Activated naive CD4-positive, alpha-beta T cell treated with anti-CD3 and anti-CD28 coated beads, Interleukin-2, amount 50 U/mL, for 72 hours (primary cell): ENCODE data around the gene SLC16A4. TPM values are rescaled to one million over a fixed set of nuclear protein-coding genes. Genes with fewer than 3 reads are reported as not detected.
A peak's percentile ranks its signal among the peaks of the same experiment; 100 is the strongest.
"Not testable (repeated sequence)": the region's sequence is repeated elsewhere in the genome, so short reads cannot be mapped to it uniquely, and the experiment has no call there.

ENCODE experiments used
- ATAC-seq, 2 donors: fragments of 150-1000 bp; cut with Tn5 transposase; 2 replicates each; pipeline ENCODE4 v1.10.0; 2021; ENCODE audit warnings: mild to moderate bottlenecking in 2 of 2, moderate library complexity in 2 of 2
- DNase-seq, 2 donors: peaks; one replicate each; pipeline ENCODE4 v3.0.0; 2021 to 2022; ENCODE audit warnings: low spot score in 2 of 2
- H3K27ac Mint-ChIP-seq, 2 donors: one replicate each; pipeline ENCODE4 v1.8.0; 2022; ENCODE audit warnings: mild to moderate bottlenecking in 2 of 2, mixed read lengths in 2 of 2
- H3K36me3 Mint-ChIP-seq, 2 donors: one replicate each; pipeline ENCODE4 v1.8.0; 2022; ENCODE audit warnings: mixed read lengths in 2 of 2
- H3K9me3 Mint-ChIP-seq, 2 donors: one replicate each; pipeline ENCODE4 v1.8.0; 2022; ENCODE audit warnings: mixed read lengths in 2 of 2
- total RNA-seq, 2 donors: library from RNA; stranded (reverse); gene quantifications; one replicate each; pipeline ENCODE4 v1.2.3, GENCODE V29; 2022

The SLC16A4 gene
- total RNA-seq, 2 donors from 2014 or later = 0.45 to 0.87 TPM

DNA sequence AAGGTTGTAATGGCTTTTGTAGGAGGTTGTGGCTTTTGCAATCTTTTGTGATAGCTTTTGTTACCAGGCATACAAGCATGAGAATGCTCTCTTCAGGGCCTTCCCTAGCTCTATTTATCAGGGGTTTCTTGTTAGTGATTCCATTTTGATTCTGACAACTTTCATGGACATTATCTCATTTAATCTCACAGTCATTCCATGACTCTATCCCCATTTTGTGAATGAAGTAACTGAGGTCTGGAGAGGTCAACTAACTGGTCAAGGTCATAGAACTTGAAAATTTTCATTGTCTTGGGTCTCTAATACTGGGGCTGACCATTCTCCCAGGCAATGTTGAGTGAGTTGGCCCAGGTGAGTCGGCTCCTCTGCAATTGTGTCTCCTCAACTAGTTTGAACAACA is 27.9 kb upstream of the SLC16A4 start:
- ATAC-seq (no peak), DNase-seq (no peak)
- Mint-ChIP-seq H3K9me3 (no peaks in the 10 kb centered on the region), H3K27ac (no peak overlapping the region), H3K36me3 (no peaks in the 10 kb centered on the region)

DNA sequence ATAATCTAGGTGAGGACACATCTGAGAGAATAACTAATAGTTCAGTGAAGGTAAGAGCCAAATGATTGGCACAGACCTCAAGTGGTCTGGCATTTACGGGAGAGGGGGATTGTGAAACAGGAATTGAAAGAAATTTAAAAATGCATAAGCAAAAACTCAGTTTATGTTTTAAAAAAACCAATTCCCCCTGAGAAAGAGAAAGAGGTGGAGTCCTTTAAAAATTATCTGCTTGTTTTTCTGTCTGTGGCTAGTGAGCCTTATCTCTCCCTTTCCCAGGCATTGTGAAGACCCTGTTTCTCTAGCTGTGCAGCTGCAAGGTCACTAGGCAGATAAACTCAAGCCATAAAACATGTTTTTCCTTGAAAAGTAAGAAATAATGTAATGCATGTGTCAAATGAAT is 22.2 kb upstream of the SLC16A4 start:
- not testable (repeated sequence) for DNase-seq, H3K27ac Mint-ChIP-seq, H3K36me3 Mint-ChIP-seq, H3K9me3 Mint-ChIP-seq, ATAC-seq

DNA sequence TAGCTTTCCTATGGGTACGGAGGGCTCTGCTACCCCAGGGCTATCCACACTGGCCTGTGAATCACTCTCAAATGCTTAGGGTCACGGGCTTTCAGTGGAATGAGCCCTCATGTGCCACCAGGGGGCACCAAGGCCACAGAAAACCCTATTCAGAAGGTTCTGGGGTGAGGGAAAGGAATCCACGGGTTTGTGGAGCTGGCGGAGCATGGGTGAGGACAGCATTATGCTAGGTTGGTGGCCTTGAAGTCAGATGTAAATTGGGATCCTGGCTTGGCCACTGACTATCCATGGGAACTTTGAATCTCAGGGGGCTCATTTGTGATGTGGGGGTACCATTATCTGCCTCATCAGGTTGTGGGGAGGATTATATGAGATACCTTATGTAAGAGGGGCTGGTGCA is 21.8 kb upstream of the SLC16A4 start:
- Mint-ChIP-seq H3K9me3 (no peaks in the 10 kb centered on the region), H3K36me3 (peaks cover 4% of the 10 kb centered on the region in 2 donors), H3K27ac (no peak overlapping the region)
- DNase-seq = peak in 1 of 2 donors; percentile 68
- ATAC-seq = peak; percentile 24 to 58

DNA sequence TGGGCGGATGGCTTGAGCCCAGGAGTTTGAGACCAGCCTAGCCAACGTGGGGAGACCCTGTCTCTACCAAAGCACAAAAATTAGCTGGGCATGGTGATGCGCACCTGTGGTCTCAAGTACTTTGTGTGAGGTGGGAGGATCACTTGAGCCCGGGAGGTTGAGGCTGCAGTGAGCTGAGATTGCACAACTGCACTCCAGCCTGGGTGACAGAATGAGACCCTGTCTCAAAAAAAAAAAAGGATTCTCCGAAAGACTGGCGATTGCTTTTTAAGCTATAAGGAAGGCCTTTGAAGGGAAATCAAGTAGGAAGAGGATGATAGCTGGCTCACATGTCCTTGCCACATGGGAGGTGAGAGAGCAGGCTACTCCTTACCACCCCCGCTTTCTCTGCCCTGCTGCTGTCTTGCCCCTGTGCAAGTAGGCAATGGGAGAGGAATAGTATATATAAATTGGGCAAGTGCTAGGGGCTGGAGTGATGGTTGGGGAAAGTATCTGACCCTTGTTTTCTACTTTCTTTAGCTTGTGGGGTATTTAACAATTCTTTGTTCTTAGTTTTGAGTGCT is 20.4 kb upstream of the SLC16A4 start:
- ATAC-seq (no peak), DNase-seq (no peak)
- H3K9me3 Mint-ChIP-seq = no peaks in the 10 kb centered on the region
- peaks cover 10 to 11% of the 10 kb centered on the region in 2 donors for H3K36me3 Mint-ChIP-seq
- H3K27ac Mint-ChIP-seq = no peak overlapping the region

DNA sequence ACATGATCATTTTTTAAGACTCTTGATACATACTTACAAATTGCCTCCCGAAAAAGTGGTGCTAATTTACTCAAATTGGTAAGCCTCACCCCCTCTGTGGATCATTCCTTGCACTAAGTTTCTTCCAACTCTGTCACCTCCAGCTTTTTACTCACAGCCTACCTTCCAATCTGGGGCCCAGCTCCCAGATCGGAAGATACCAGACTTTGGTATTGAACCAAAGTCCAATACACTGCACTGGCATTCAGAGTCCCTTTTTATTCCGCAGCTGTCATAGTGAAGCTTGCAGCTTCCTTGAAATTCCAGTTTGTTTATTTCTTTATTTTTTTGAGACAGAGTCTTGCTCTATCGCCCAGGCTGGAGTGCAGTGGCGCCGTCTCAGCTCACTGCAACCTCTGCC is 18.5 kb upstream of the SLC16A4 start:
- Mint-ChIP-seq H3K27ac (no peak overlapping the region), H3K36me3 (peaks cover 10 to 11% of the 10 kb centered on the region in 2 donors)
- ATAC-seq = no peak

DNA sequence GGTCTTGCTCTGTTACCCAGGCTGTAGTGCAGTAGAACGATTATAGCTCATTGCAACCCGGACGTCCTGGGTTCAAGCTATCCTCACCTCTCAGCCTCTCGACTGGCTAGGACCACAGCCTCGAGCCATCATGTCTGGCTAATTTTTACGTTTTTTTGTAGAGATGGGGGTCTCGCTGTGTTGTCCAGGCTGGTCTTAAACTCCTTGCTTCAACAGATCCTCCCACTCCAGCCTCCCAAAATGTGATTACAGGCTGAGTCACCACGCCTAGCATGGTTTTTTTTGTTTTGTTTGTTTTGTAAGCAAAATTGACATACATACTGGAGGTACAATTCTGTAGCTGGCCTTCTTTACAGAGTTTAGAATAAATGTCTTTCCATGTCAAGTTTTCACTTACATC is 17.7 kb upstream of the SLC16A4 start:
- peaks cover 10 to 11% of the 10 kb centered on the region in 2 donors for H3K36me3 Mint-ChIP-seq
- no peaks in the 10 kb centered on the region for H3K9me3 Mint-ChIP-seq
- no peak for DNase-seq
- peak overlapping the region; percentile 50 to 99 for H3K27ac Mint-ChIP-seq
- no peak for ATAC-seq

More for the DNA sequence above, 18.5 kb upstream of the SLC16A4 start:
- no peak for DNase-seq
- no peaks in the 10 kb centered on the region for H3K9me3 Mint-ChIP-seq

DNA sequence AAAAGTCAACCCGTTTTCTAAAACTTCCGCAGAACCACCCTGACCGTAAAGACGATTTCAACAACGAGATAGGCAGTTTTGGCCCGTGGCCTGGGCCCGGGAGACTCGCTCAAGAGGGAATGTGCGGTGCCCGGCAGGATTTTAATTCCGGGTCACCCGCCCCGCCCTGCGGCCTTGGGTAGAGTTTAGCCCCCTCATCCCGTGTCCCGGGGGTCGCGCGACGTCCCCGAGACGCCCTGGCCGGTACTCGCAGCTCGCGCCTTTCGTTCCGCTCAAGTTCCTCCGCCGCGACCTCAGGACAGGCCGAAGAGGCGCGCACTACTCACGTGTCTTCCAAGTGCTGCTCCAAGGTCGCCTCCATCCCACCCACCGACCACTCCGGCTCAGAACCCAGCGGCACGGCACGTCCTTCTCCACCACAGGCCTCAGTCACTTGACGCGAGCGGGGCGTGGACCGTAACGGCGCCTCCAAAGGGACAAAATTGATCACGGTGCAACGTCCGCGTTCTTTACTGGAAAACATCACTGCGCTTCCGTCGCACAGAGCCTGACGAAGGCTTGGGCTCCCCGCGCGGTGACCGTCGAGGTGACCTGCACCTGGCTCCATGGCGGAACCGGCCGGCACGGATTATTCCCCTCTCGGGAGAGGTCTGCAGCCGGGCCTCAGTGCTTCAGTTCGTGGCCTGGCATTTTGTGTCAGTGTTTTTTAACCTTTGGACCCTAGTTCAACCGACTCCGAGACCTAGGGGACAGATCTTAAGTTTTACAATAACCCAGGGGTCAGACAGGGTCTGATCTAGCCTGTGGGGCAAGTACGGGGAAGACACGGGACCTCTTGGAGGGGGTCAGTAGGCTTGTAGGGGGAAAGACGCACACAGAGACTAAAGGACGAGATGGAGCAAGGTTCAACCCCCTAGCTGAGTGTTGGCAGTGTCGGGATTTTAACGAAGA is 16.7 kb upstream of the SLC16A4 start, which contains the start of gene LAMTOR5:
LAMTOR5 (minus strand) TSS at position 435 of the 951 bp plus-strand sequence; CDS start at position 361, 74 bp downstream.
- no peaks in the 10 kb centered on the region for H3K9me3 Mint-ChIP-seq
- H3K27ac Mint-ChIP-seq = peak within 1 kb of the TSS; percentile 99 to 100
- peaks cover 10 to 11% of the 10 kb centered on the region in 2 donors for H3K36me3 Mint-ChIP-seq
- DNase-seq = peak; percentile 88 to 93
- ATAC-seq = peak; percentile 97 to 98

DNA sequence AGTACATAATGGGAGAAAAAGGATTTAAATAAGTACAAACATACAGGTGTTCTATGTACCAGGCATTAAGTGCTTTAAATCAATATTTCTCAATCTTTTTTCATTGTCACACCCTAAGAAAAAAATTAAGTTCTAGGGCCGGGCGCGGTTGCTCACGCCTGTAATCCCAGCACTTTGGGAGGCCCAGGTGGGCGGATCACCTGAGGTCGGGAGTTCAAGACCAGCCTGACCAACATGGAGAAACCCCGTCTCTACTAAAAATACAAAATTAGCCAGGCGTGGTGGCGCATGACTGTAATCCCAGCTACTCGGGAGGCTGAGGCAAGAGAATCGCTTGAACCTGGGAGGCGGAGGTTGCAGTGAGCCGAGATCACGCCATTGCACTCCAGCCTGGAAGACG is 15.6 kb upstream of the SLC16A4 start:
- not testable (repeated sequence) for DNase-seq, H3K9me3 Mint-ChIP-seq, ATAC-seq
- H3K36me3 Mint-ChIP-seq = peaks cover 10 to 11% of the 10 kb centered on the region in 2 donors
- H3K27ac Mint-ChIP-seq = peak overlapping the region; percentile 99 to 100

DNA sequence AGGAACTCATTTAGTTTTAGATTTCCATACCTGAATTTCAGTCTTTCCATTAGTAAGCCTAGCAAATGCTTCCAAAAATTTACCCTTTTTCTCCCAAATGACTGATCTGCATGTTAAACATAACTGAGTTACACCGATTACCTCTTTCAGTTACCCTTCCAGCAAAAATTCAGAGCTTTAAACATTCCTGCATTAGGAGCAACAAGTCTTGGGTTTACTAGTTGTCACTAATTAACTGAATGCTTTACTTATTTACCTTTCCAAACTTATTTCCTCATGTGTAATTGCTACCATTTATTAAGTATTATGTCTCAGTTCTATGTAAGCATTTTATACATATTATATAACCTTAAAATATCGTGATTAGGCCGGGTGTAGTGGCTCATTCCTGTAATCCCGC is 13.6 kb upstream of the SLC16A4 start:
- ATAC-seq = no peak
- no peak for DNase-seq
- Mint-ChIP-seq H3K36me3 (peaks cover 10 to 11% of the 10 kb centered on the region in 2 donors), H3K9me3 (no peaks in the 10 kb centered on the region), H3K27ac (no peak overlapping the region)

DNA sequence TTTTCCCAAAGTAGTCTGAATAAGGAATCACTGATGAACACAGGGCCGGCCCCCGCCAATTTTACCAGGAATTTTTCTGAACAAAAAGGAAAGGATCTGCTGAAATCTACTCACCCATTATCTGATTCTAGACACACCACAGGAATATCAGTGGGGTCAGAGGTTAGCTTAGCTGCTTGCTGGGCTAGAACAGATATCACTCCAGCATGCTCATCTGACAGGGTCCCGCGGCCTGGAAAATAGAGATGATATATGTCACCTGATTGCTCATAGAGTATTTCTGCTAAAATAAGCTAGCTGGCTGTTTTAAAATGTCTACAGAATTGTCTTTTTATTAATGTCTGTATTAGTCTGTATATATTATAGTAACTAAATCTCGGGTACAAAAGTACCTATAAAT is 13.0 kb upstream of the SLC16A4 start:
- ATAC-seq (no peak), DNase-seq (no peak)
- Mint-ChIP-seq H3K27ac (peak overlapping the region in 1 of 2 donors; percentile 65), H3K36me3 (peaks cover 10 to 11% of the 10 kb centered on the region in 2 donors), H3K9me3 (no peaks in the 10 kb centered on the region)

DNA sequence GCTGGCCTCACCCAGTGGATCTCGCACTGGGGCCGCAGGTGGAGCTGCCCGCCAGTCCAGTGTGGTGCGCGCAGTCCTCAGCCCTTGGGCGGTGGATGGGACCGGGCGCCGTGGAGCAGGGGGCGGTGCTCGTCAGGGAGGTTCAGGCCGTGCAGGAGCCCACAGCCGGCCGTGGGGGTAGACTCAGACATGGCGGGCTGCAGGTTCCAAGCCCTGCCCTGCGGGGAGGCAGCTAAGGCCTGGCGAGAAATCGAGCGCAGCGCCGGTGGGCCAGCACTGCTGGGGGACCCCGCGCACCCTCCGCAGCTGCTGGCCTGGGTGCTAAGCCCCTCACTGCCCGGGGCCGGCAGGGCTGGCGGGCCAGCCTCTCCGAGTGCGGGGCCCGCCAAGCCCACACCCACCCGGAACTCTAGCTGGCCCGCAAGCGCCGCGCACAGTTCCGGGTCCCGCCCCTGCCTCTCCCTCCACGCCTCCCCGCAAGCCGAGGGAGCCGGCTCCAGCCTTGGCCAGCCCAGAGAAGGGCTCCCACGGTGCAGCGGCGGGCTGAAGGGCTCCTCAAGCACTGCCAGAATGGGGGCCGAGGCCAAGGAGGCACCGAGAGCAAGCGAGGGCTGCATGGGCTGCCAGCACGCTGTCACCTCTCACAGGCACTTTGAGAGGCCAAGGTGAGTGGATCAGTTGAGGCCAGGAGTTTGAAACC is 5.6 kb upstream of the SLC16A4 start:
- ATAC-seq, H3K36me3 Mint-ChIP-seq, H3K27ac Mint-ChIP-seq, H3K9me3 Mint-ChIP-seq, DNase-seq: not testable (repeated sequence)

DNA sequence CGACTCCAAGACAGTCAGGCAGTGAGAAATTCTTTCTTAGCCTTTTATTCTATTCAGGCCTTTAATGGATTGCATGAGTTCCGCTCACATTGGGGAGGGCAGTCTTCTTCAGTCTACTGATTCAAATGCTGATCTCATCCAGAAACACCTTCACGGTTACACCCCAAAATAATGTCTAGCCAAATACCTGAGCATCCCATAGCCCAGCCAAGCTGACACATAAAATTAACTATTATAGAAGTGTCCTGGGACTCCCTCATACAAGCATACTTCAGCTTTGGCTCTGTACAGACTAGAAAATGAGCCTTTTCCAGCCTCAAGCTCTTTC is 3.6 kb upstream of the SLC16A4 start:
- H3K27ac Mint-ChIP-seq = no peak overlapping the region
- ATAC-seq = no peak
- H3K36me3 Mint-ChIP-seq = peaks cover 9 to 10% of the 10 kb centered on the region in 2 donors
- DNase-seq = no peak
- H3K9me3 Mint-ChIP-seq = no peaks in the 10 kb centered on the region

DNA sequence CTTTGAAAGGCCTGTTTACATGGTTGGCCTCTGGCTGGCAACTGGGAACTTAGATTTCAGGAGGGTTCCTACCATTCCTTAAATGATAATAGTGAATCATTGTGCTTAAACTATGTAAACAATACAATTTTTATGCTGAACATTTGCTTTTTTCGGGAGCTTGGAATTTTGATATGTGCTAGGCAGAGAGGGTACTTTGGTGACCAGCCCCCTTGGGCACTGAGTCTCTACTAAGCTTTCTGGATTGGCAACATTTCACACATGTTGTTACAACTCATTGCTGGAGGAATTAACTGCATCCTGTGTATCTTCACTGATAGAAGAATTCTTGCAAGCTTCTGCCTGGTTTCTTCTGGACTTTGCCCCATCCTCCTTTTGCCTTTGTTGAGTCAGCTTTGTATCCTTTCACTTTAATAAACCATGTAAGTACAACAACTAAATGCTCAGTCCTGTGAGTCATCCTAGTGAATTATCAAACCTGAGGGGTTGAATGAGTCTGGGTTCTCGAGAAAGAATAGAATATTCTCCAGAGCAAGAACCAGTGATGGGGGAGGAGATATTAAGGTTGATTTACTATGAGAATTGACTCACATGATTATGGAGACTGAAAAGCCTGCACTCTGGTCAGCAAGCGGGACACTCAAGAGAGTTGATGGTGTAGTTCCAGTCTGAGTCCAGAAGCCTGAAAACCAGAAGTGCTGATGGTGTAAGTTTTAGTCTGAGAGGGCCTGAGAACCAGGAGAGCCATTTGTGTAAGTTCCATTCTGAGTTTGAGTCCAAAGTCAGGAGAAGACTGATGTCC is 3.1 kb upstream of the SLC16A4 start:
- no peak for DNase-seq
- peaks cover 9 to 10% of the 10 kb centered on the region in 2 donors for H3K36me3 Mint-ChIP-seq

DNA sequence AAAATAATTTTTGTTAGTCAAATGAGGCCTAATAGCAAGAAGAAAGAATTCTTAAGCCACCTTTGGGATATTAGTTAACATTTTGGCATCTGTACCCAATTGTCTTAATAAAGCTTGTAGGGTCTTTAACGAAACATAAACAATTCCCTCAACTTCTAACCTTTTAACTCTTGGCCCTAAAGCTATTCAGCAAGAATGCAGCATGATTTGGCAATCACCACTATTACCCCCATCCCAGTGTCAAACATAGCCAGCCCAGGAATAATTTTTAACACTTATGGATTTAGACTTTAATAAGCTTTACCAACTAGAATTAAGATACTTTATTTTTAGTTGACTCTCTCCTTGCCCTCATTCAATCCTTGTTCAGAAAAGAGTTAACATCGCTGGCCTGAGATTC is 2.5 kb upstream of the SLC16A4 start:
- ATAC-seq (no peak), DNase-seq (no peak)
- no peaks in the 10 kb centered on the region for H3K9me3 Mint-ChIP-seq
- H3K36me3 Mint-ChIP-seq = peaks cover 9 to 10% of the 10 kb centered on the region in 2 donors
- no peak overlapping the region for H3K27ac Mint-ChIP-seq

More for the DNA sequence above, 3.1 kb upstream of the SLC16A4 start:
- Mint-ChIP-seq H3K9me3 (no peaks in the 10 kb centered on the region), H3K27ac (no peak overlapping the region)
- peak in 1 of 2 donors; percentile 24 for ATAC-seq

DNA sequence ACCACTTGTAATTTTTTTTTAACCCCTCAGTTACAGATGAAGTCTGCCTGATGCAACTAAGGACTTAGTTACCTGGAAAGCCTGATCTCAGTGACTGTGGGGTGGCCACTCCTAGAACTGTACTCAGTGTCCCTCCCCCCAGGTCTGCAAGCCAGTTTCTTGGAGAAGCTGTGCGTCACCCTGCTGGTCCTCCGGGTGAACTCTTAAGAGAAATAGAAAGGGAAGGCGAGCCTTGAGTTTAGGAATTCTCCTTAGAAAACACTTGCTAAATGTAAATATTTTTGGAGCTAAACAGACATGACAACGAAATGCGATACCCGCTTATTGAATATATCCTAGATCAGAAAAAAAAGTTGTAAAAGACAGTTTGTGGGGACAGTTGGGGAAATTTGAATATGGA is 730 bp downstream of the SLC16A4 start:
- ATAC-seq (no peak), DNase-seq (no peak)
- Mint-ChIP-seq H3K27ac (no peak overlapping the region), H3K36me3 (peaks cover 0 to 7% of the 10 kb centered on the region in 2 donors), H3K9me3 (no peaks in the 10 kb centered on the region)

DNA sequence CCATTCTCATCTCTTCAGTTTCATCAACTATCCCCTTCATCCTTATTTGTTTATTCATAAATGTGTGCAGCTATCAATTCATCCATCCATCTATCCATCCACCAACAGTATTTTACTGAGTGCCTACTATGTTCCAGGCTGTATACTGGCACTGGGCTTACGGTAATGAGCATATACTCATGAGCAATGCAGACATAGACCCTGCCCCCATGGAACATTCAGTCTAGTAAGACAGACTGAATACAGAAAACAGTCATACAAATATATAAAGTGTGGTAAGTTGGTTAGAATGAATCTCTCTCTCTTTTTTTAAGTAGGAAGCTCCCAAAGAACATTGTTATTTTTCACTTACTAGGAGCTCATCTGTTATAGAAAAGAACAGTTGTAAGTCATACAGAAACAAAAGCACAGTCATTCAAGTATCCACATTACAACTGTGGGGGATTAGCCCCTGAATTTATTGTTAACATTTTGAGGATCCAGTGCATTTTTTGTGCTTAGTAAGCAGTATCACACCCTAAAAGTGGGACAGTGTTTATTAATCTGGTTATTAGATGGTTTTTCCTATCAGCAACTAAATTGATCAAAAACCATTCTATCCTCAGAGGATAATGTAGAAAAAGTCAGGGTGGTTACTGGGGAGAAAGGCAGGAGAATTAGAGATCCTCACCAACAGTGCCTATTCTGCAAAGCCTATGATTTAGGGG is 3.6 kb downstream of the SLC16A4 start:
- no peak for DNase-seq
- peak overlapping the region in 1 of 2 donors; percentile 59 for H3K27ac Mint-ChIP-seq
- H3K9me3 Mint-ChIP-seq = no peaks in the 10 kb centered on the region
- peak; percentile 41 to 94 for ATAC-seq
- peaks cover 0 to 7% of the 10 kb centered on the region in 2 donors for H3K36me3 Mint-ChIP-seq
